ENCODE results near the gene STRIP1. TPM values are rescaled to one million over a fixed set of nuclear protein-coding genes. Genes with fewer than 3 reads are reported as not detected.

The STRIP1 gene
- total RNA-seq, 4 donors from 2014 or later: 43.0 to 71.0 (median 57.6) TPM

DNA sequence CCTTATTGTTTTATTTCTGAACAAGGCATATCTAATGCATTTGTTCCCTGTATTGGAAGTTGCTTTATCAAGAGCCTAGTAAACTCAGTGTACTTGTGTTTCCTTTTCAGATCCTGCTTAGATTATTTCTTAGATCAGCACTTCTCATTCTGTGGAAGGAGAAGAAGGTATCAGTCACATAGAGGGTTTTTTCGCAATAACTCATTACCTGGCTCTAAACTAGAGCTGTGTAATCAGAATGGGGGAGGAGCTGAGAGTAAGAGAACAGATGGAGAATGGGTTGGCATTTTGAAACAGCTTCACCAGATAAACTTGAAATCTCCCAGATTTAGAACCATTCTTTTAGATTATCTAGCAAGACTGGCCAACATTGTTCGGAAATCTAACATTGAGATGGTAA lies 38.9 kb upstream of the STRIP1 start:
- H3K4me3 ChIP-seq: no peak overlapping the region
- no peak overlapping the region for H3K27ac ChIP-seq
- no peaks in the 10 kb centered on the region for H3K36me3 ChIP-seq
- H3K4me1 ChIP-seq: peaks cover 50% of the 10 kb centered on the region
- no peaks in the 10 kb centered on the region for H3K9me3 ChIP-seq
- WGBS: 96% methylated on average over 2 of the region's 2 CpGs
- no peak for DNase-seq (ENCODE audit: low spot score in 2 of 2)
- H3K27me3 ChIP-seq: no peaks in the 10 kb centered on the region
- TF ChIP-seq POLR2AphosphoS5 (IDR thresholded peaks at IDR 0.05) (no peak), POLR2A (IDR thresholded peaks at IDR 0.05) (no peak), EP300 (IDR thresholded peaks at IDR 0.05) (no peak)
- TF ChIP-seq, protein P1, sequence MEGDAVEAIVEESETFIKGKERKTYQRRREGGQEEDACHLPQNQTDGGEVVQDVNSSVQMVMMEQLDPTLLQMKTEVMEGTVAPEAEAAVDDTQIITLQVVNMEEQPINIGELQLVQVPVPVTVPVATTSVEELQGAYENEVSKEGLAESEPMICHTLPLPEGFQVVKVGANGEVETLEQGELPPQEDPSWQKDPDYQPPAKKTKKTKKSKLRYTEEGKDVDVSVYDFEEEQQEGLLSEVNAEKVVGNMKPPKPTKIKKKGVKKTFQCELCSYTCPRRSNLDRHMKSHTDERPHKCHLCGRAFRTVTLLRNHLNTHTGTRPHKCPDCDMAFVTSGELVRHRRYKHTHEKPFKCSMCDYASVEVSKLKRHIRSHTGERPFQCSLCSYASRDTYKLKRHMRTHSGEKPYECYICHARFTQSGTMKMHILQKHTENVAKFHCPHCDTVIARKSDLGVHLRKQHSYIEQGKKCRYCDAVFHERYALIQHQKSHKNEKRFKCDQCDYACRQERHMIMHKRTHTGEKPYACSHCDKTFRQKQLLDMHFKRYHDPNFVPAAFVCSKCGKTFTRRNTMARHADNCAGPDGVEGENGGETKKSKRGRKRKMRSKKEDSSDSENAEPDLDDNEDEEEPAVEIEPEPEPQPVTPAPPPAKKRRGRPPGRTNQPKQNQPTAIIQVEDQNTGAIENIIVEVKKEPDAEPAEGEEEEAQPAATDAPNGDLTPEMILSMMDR (IDR thresholded peaks at IDR 0.05): no peak

DNA sequence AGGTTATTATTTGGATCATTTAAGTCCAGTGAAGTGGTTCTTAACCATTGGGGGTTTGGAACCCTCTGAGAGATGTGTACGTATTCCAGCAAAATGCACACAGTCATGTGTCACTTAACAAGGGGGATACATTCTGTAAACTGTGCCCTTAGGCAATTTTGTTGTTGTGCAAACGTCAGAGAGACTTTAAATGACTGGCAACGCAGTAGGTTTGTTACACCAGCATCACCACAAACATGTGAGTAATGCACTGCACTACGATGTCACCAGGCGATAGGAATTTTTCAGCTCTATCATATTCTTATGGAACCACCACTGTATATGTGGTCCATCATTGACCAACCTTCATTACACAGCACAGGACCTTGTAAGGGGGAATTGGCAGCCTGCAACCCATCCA lies 37.9 kb upstream of the STRIP1 start:
- Histone ChIP-seq H3K27me3 (no peaks in the 10 kb centered on the region), H3K4me3 (no peak overlapping the region), H3K4me1 (peaks cover 42% of the 10 kb centered on the region), H3K27ac (no peak overlapping the region), H3K36me3 (no peaks in the 10 kb centered on the region), H3K9me3 (no peaks in the 10 kb centered on the region)
- WGBS: 88% methylated on average over 5 of the region's 5 CpGs
- no peak for DNase-seq (ENCODE audit: low spot score in 2 of 2)
- TF ChIP-seq POLR2A (IDR thresholded peaks at IDR 0.05) (no peak), POLR2AphosphoS5 (IDR thresholded peaks at IDR 0.05) (no peak), EP300 (IDR thresholded peaks at IDR 0.05) (no peak)
- TF ChIP-seq, protein P1 (IDR thresholded peaks at IDR 0.05): no peak

DNA sequence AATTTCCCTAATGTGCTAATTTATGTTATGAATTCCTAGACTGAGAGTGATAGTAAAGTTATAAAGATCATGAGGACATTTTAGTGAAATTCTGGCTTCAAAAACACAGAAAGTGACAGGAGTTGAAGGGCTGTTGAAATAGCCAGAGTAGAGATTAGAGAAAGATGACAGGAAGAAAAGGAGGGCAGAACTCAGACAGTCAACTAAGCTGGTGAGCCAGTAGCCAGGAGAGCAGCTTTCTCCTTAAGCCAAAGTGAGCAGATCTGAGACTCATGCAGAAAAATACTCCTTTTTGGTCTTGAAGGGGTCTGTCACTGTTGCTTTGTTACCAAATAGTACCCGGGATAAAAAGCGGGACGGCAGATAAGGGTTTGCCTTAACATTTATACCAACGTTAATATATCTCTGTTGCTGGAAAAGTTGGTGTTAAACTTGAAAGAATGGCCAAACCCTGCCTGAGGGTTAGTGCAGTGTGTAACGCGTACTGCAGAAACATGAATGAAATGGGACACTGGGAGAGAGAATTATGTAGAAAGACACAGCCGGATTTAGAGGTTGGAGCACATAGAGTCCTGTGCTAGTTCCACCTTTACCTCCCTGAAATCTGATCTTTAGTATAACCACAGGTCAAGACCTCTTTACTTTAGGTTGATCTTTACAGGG lies 37.1 kb upstream of the STRIP1 start:
- H3K36me3 ChIP-seq: no peaks in the 10 kb centered on the region
- H3K4me1 ChIP-seq: peaks cover 38% of the 10 kb centered on the region
- H3K4me3 ChIP-seq: no peak overlapping the region
- TF ChIP-seq, protein P1 (IDR thresholded peaks at IDR 0.05): no peak
- TF ChIP-seq POLR2AphosphoS5 (IDR thresholded peaks at IDR 0.05): no peak
- TF ChIP-seq EP300 (IDR thresholded peaks at IDR 0.05): no peak
- TF ChIP-seq POLR2A (IDR thresholded peaks at IDR 0.05): no peak
- no peak overlapping the region for H3K27ac ChIP-seq
- H3K27me3 ChIP-seq: no peaks in the 10 kb centered on the region
- H3K9me3 ChIP-seq: no peaks in the 10 kb centered on the region
- no peak for DNase-seq (ENCODE audit: low spot score in 2 of 2)
- WGBS: 65% methylated on average over 7 of the region's 7 CpGs

DNA sequence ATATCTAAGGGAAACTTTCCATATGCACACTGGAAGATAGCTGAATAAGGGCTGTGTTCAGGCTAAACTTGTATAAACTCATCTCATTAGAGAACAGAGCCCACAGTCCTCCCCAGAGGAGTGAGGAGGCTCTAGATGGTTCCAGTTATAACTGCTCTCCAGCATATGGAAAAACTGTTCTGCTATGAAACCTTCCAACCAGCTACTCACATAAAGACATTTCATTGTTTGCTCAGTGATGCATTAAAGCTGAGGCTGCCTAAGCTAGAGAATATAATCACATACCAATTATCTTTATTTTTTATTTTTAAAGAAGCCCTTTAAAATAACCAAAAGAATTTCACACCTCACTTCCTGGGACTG lies 36.6 kb upstream of the STRIP1 start:
- H3K27me3 ChIP-seq: no peaks in the 10 kb centered on the region
- H3K9me3 ChIP-seq: no peaks in the 10 kb centered on the region
- no peak for DNase-seq (ENCODE audit: low spot score in 2 of 2)
- H3K27ac ChIP-seq: no peak overlapping the region
- no peak for TF ChIP-seq POLR2AphosphoS5 (IDR thresholded peaks at IDR 0.05)
- TF ChIP-seq, protein P1 (IDR thresholded peaks at IDR 0.05): no peak
- no peak for TF ChIP-seq EP300 (IDR thresholded peaks at IDR 0.05)
- no peak overlapping the region for H3K4me3 ChIP-seq
- H3K4me1 ChIP-seq: peaks cover 43% of the 10 kb centered on the region
- no peaks in the 10 kb centered on the region for H3K36me3 ChIP-seq

DNA sequence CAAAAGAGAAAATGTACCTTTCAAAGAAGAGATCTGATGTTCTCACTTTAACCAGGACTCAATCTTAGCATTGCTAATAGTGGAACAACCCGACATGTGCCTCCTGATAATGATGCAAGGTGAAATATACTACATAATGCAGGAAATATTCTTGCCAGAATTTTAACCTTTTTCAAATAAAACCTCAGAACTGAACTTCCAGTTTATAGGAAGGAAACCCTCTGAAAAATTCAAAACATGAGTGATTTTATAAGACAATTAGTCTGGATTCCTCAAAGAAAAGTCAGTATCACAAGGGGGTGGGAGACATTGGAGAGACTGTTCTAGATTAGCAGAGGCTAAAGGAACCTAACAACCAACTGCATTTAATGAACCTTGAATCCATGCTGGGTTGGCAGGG lies 31.7 kb upstream of the STRIP1 start:
- Histone ChIP-seq H3K27ac (no peak overlapping the region), H3K27me3 (no peaks in the 10 kb centered on the region), H3K36me3 (no peaks in the 10 kb centered on the region), H3K9me3 (no peaks in the 10 kb centered on the region), H3K4me3 (no peak overlapping the region), H3K4me1 (peaks cover 47% of the 10 kb centered on the region)
- DNase-seq (ENCODE audit: low spot score in 2 of 2): no peak
- TF ChIP-seq EP300 (IDR thresholded peaks at IDR 0.05): no peak
- TF ChIP-seq, protein P1 (IDR thresholded peaks at IDR 0.05): no peak
- TF ChIP-seq POLR2A (IDR thresholded peaks at IDR 0.05): no peak
- no peak for TF ChIP-seq POLR2AphosphoS5 (IDR thresholded peaks at IDR 0.05)
- WGBS: 96% methylated on average over 1 of the region's 1 CpG
